GM12875 (cell line): ENCODE results near the gene CCDC77.

Source experiments
- H3K4me3 ChIP-seq: one replicate; pipeline ENCODE4 v1.5.1; 2011; ENCODE audit warnings: low read depth, low read length, control low read depth
- CTCF ChIP-seq: IDR thresholded peaks from 2 replicates; pipeline ENCODE4 v1.5.1; 2011; ENCODE audit warnings: low read depth, mild to moderate bottlenecking, control low read depth, inconsistent platforms, low read length, moderate library complexity, borderline replicate concordance; ENCODE audit not compliant: insufficient read depth

Gene CCDC77

GRCh38 chr12:388012-388411 lies 13.4 kb upstream of the CCDC77 start:
- no peak for TF ChIP-seq CTCF
- peak overlapping the region; percentile 81 for H3K4me3 ChIP-seq

- TF ChIP-seq CTCF = no peak
- H3K4me3 ChIP-seq = peak overlapping the region; percentile 81
These were observed 12.8 kb upstream of the CCDC77 start for GRCh38 chr12:388541-389141.

GRCh38 chr12:389142-390096 lies 12.0 kb upstream of the CCDC77 start, which contains the start of gene KDM5A:
Gene KDM5A, minus strand, starts transcription at chr12:389320. Its CDS starts 229 bp downstream, at chr12:389091.
- peak within 1 kb of the TSS; percentile 81 for H3K4me3 ChIP-seq
- no peak for TF ChIP-seq CTCF

GRCh38 chr12:400828-401227 lies 616 bp upstream of the CCDC77 start:
- TF ChIP-seq CTCF = no peak
- H3K4me3 ChIP-seq = no peak overlapping the region

- H3K4me3 ChIP-seq = peak overlapping the region; percentile 82
These were observed 565 bp downstream of the CCDC77 start for GRCh38 chr12:402029-402389.

GRCh38 chr12:414859-415258 lies 13.4 kb downstream of the CCDC77 start:
- no peak for TF ChIP-seq CTCF
- H3K4me3 ChIP-seq = no peak overlapping the region

More at GRCh38 chr12:402029-402389, 565 bp downstream of the CCDC77 start:
- TF ChIP-seq CTCF = 0 out of 2 replicates have a peak, but pooled peaks have one; percentile 14
